DLD1 (cell line): ENCODE results near the gene NDUFV1.
"Not testable (repeated sequence)": the region's sequence is repeated elsewhere in the genome, so short reads cannot be mapped to it uniquely, and the experiment has no call there.

ENCODE experiments used
- in situ Hi-C: cut with HindIII; loops from 2 replicates; pipeline ENCODE4 v1.10.0; 2017; ENCODE audit warnings: low sequenced_read_pairs

The NDUFV1 gene

DNA sequence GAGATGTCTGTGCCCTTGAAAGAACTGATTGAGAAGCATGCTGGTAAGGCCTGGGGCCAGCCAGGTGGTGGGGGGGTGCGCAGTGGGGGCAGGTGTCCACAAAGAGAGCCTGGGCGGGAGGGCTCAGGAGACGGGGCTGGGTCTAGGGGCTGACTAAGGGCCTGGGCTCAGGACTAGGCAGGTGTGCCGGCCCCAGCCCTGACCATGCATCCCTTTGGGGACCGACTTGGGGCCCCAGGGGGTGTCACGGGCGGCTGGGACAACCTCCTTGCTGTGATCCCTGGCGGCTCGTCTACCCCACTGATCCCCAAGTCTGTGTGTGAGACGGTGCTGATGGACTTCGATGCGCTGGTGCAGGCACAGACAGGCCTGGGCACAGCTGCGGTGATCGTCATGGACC, 4.4 kb downstream of the NDUFV1 start:
- in situ Hi-C loops: no loop called here

GRCh38 chr11:67611704-67612587, 5.2 kb downstream of the NDUFV1 start:
- in situ Hi-C loops: no loop called here

DNA sequence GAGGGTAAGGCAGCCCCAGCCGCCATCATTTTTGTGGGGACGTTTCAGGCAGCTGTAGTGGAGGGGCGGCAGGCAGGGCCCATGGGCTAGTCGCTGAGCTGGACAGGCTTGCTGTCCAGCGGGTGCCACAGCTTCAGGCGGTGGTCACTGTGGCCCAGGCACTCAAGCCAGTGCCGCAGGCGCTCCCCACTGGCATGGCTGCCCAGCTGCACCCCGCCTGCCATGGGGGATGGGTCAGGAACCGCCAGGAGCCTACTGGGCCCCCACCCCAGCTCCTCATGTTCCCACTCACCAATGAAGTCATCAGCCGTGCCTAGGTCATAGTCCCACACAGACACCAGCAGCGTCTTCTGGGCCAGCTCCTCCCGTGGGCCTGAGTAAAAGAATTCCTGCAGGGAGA, 6.0 kb downstream of the NDUFV1 start:
- in situ Hi-C loops: no loop called here

GRCh38 chr11:67613313-67613959, 6.7 kb downstream of the NDUFV1 start:
- in situ Hi-C loops: no loop called here

DNA sequence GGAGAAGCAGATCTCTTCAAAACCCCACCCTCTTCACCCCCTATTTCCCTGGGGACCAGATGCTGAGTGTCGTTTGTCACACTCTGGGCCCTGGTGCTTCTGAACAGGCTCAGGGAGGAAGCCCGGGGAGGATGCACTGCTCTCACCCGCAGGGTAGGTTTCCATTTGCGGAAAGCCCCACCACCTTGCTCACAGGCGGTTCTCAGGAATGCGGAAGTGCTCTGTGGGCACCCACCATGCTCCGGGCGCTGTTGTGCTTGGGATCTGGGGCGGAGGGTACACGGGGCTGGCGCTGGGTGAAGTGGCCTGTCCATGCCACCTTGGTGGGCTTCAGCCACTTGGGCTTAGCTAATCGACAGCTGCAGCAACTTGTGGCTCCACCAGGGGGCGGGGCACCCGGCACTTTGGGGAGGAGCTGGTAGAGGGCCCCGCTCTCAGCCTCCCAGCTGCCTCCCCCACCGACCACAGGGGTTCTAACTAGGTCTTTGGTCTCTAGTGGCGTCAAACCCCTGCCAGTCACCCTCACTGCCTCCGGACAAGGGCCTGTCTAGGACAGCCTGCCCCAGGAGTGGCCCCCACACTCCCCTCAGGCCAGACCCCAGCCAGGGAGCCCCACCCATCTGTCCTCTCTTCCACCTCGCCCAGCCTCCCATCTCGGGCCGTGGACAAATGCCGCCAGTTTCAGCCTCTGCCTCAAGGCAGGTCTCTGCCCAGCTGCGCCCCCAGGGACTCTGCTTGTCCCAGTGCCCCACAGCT, 7.4 kb downstream of the NDUFV1 start:
- in situ Hi-C loops: no loop called here

GRCh38 chr11:67614730-67615714, 8.3 kb downstream of the NDUFV1 start:
- in situ Hi-C loops: no loop called here

- in situ Hi-C loops: no loop called here
Observed at GRCh38 chr11:67615728-67616430, 9.1 kb downstream of the NDUFV1 start.

GRCh38 chr11:67616431-67617242, 9.9 kb downstream of the NDUFV1 start:
- in situ Hi-C loops: no loop called here

GRCh38 chr11:67617243-67617953, 10.7 kb downstream of the NDUFV1 start:
- in situ Hi-C loops: no loop called here

- in situ Hi-C loops: not testable (repeated sequence)
Observed at GRCh38 chr11:67618901-67619659, 12.3 kb downstream of the NDUFV1 start.

DNA sequence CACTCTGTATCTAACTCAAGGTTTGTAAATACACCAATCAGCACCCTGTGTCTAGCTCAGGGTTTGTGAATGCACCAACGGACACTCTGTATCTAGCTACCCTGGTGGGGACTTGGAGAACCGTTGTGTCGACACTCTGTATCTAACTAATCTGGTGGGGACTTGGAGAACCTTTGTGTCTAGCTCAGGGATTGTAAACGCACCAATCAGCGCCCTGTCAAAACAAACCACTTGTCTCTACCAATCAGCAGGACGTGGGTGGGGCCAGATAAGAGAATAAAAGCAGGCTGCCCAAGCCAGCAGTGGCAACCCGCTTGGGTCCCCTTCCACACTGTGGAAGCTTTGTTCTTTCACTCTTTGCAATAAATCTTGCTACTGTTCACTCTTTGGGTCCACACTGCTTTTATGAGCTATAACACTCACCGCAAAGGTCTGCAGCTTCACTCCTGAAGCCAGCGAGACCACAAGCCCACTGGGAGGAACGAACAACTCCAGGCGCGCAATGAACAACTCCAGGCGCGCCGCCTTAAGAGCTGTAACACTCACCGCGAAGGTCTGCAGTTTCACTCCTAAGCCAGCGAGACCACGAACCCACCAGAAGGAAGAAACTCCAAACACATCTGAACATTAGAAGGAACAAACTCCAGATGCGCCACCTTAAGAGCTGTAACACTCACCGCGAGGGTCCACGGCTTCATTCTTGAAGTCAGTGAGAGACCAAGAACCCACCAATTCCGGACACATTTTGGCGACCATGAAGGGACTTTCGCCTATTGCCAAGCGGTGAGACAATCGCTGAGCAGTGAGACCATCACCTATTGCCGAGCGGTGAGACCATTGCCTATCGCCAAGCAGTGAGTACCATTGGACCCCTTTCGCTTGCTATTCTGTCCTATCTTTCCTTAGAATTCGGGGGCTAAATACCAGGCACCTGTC, 13.2 kb downstream of the NDUFV1 start:
- in situ Hi-C loops: not testable (repeated sequence)

DNA sequence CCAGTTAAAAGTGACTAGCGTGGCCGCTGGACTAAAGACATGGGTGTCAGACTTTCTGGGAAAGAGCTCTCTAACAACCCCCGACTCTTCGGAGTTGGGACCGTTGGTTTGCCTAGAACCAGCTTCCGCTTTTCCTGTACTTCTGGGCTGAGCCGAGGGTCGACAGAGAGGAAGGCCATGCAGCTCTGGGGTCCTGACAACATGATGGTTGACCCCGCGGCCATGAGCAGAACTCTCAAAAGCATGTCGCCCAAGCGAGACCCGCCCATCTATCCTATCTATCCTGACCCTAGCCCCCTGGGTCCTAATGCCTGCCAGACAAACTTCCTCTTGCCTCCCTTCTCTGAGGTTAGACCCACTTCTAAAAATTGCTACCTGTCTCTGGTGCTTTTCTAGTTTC, 13.9 kb downstream of the NDUFV1 start:
- in situ Hi-C loops: not testable (repeated sequence)

DNA sequence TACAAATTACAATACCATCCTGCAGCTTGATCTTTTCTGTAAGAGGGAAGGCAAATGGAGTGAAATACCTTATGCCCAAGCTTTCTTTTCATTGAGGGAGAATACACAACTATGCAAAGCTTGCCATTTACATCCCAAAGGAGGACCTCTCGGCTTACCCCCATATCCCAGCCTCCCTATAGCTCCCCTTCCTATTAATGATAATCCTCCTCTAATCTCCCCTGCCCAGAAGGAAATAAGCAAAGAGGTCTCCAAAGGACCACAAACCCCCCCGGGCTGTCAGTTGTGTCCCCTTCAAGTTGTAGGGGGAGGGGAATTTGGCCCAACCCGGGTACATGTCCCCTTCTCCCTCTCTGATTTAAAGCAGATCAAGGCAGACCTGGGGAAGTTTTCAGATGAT, 15.2 kb downstream of the NDUFV1 start:
- in situ Hi-C loops: not testable (repeated sequence)

DNA sequence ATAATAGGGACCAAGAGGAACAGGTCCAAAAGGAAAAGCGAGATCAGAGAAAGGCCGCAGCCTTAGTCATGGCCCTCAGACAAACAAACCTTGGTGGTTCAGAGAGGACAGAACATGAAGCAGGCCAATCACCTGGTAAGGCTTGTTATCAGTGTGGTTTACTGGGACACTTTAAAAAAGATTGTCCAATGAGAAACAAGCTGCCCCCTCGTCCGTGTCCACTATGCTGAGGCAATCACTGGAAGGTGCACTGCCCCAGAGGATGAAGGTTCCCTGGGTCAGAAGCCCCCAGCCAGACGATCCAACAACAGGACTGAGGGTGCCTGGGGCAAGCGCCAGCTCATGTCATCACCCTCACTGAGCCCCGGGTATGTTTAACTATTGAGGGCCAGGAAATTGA, 16.2 kb downstream of the NDUFV1 start:
- in situ Hi-C loops: not testable (repeated sequence)

- in situ Hi-C loops: not testable (repeated sequence)
Observed at GRCh38 chr11:67623795-67624194, 17.1 kb downstream of the NDUFV1 start.

GRCh38 chr11:67626131-67626833, 19.5 kb downstream of the NDUFV1 start:
- in situ Hi-C loops: not testable (repeated sequence)
